GM12873 (cell line): ENCODE data around the gene ITGB8.

Experiments used
- TF ChIP-seq, protein P1 (sequence below): IDR thresholded peaks from 2 replicates; pipeline ENCODE4 v1.5.1; 2012; ENCODE audit warnings: low read depth, mild to moderate bottlenecking, moderate library complexity, low read length, control low read depth; ENCODE audit not compliant: insufficient read depth; ENCODE audit errors: missing control alignments

The ITGB8 gene

DNA sequence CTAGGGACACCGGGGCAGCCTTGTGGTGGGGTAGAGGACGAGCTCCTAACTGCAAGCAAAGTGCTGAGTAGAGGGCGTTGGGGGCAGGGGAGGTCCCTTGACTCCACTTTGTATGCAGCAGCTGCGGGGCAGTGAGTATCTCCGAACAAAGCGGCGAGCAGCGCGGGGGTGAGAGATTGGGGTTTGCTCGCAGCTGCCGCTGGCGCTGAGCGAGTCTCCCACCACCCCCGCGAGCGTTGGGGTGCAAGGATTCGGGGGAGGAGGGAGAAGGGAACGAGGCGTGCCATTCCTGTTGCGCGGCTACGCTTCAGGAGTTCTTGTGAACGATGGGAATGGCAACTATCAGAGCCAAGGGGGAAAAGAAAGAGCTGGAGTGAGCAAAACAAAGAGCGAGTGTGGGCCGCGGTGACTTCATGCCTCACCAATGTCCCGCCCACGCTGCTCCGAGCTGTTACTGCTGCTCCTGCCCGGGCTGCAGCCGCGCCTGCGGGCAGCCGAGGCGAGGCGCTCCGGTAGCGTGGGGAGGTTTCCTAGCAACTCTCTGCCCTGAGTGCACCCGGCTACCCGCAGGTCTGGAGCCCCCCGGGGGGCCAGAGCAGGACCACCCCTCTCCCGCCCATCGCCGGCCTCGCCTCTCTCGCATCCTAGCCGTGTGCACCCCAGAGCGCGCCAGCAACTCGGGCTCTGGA is at the start of gene ITGB8:
Gene ITGB8 (plus strand): TSS at position 662 of the 689 bp plus-strand sequence. CDS start 907 bp downstream, outside the sequence.
- TF ChIP-seq, protein P1, sequence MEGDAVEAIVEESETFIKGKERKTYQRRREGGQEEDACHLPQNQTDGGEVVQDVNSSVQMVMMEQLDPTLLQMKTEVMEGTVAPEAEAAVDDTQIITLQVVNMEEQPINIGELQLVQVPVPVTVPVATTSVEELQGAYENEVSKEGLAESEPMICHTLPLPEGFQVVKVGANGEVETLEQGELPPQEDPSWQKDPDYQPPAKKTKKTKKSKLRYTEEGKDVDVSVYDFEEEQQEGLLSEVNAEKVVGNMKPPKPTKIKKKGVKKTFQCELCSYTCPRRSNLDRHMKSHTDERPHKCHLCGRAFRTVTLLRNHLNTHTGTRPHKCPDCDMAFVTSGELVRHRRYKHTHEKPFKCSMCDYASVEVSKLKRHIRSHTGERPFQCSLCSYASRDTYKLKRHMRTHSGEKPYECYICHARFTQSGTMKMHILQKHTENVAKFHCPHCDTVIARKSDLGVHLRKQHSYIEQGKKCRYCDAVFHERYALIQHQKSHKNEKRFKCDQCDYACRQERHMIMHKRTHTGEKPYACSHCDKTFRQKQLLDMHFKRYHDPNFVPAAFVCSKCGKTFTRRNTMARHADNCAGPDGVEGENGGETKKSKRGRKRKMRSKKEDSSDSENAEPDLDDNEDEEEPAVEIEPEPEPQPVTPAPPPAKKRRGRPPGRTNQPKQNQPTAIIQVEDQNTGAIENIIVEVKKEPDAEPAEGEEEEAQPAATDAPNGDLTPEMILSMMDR: no peak

DNA sequence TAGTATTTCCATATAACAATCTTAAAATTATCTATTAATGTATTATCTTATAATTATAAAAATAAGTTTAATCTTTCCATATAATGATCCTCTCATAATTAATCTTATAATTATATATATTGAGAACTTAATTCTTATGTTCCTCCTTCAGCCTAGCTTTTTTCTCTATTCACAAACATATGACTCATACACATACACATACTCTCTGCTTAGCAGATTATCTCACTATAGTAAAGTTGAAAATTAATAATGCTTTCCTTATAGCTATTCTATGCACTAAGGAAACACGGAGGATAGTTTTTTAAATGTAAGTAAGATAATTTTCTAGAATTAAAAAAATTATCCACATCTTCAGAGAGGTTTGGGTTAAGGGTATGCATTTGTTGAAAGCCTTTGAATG is 47.7 kb upstream of the ITGB8 start:
- TF ChIP-seq, protein P1: no peak

DNA sequence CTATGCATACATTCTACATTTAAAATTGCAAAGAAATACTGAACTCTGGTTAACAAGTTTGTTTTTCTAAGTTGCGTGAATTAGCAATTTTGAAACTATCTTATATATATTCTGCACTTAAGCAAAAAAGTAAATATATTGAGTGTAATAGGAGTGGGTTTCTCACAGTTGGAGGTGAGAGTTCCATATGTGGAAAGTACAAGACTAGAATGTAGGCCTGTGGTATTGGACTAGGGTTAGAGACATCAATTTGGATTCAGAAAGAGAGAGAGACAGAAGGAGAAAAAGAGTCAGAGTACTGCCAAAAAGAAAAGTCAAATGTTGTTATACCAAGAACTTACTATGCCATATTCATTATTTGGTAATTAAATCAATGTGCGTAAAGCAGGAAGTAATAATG is 47.3 kb upstream of the ITGB8 start:
- TF ChIP-seq, protein P1: no peak

DNA sequence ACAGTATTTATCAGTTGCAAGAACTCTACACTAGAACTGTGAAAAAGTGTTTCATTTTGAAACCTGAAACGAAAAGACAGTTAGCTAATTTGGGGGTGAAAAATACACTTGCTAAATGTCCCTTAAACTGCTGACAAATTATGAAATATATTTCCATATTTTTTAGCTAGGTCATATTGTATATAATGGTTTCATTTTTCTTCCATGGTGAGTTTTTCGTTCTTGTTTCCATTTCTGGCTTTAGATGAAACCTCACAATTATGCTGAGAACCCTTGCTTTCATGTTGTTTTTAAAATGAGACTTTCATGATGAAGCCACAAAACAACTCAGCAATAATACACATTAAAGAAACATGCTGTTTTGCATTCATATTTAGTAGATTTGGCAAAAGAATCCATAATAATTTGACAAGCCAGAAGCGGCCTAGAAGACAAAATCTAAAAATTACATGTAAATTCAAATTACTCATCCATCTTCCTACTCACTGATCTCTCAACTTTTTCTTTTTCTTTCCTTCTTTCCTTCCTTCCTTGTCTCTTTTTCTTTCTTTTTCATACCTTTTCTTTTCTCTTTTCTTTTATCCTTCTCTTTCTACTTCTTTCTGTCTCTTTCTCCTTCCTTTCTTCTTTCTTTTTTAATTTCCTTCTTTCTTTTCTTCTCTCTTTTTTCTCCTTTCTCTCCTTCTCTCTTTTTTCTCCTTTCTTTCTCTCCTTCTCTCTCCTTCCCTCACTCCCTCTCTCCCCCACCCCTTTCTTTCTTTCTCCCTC is 46.5 kb upstream of the ITGB8 start:
- TF ChIP-seq, protein P1: no peak

DNA sequence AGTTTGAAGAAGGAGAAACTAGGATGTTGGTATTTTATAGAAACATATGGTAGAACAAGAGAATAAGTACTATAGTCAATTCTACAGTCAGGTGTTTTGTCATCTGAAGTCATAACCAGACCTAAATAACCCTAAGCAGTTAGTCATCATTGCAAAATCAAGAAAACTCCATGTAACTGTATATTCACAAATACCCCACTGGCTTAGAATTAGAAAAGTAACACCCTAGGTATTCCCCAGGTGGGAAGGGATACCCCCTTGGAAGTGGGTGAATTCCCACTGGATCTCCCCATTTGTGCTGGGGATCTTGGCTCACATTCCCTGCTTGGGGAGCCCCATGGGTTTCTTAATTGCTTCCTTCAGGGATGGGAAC is 45.9 kb upstream of the ITGB8 start:
- TF ChIP-seq, protein P1: no peak

DNA sequence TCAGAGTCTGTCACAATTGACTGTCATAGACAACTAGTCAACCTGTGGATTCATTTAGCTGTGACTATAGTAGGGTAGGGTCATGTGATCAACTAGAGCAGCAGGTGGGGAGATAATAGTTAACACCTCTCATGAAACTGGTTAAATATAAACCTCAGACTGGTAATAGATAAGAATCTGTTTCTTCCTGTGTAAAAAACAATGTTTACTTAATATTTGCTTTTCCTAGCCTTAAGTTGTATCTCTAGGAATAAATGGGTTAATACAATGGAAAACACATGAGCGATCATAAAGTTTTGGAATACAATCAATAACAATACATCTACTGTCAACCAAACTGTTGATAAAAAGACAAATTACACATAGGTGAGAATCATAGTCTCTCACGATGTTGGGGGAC is 43.4 kb upstream of the ITGB8 start:
- TF ChIP-seq, protein P1: no peak

DNA sequence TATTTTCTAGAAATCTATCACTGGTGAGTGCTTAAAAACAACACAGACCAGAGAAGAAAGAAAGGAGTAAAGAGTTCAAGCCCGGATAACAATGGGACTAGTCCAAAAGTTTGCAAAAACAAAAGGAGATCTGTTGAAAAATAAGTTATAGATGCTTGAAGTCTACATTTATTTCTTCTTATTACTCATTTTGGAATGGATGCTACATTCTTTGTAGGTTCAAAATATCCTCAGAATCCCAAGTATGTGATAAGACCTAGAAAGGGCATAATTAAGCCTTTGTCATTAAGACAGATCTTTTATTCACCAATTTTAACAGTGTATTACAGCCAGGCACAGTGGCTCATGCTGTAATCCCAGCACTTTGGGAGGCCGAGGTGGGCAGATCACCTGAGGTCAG is 42.7 kb upstream of the ITGB8 start:
- TF ChIP-seq, protein P1: no peak
